Activated CD4-positive, alpha-beta memory T cell treated with anti-CD3 and anti-CD28 coated beads, Interleukin-2, amount 10 ng/mL, durations not matched to agents 7 days and 5 days (primary cell): Measurements from ENCODE around the gene ARCN1. TPM values are rescaled to one million over a fixed set of nuclear protein-coding genes. Genes with fewer than 3 reads are reported as not detected.

Experiments used
- CTCF ChIA-PET: fragments of 350-600 bp; sonication (Branson Sonifier 250); formaldehyde crosslinking; loops from one replicate; lab custom pipeline; 2021; ENCODE audit warnings: antibody characterized with exemption, inconsistent platforms; lab: Charles Lee
- POLR2A ChIA-PET: fragments of 350-600 bp; sonication (Branson Sonifier 250); formaldehyde crosslinking; loops from one replicate; lab custom pipeline; 2021; ENCODE audit warnings: antibody characterized with exemption; lab: Charles Lee
- DNase-seq: peaks from one replicate; pipeline ENCODE4 v3.0.0-alpha.2; 2020
- H3K27ac Mint-ChIP-seq: one replicate; pipeline ENCODE4 v1.8.0; 2021; ENCODE audit warnings: mild to moderate bottlenecking, mixed read lengths
- H3K27me3 Mint-ChIP-seq: one replicate; pipeline ENCODE4 v1.8.0; 2021; ENCODE audit warnings: mixed read lengths
- H3K36me3 Mint-ChIP-seq: one replicate; pipeline ENCODE4 v1.8.0; 2021; ENCODE audit warnings: low read depth, mixed read lengths
- H3K4me1 Mint-ChIP-seq: one replicate; pipeline ENCODE4 v1.8.0; 2021; ENCODE audit warnings: mixed read lengths
- H3K4me3 Mint-ChIP-seq: one replicate; pipeline ENCODE4 v1.8.0; 2021; ENCODE audit warnings: mild to moderate bottlenecking, mixed read lengths
- H3K9me3 Mint-ChIP-seq: one replicate; pipeline ENCODE4 v1.8.0; 2021; ENCODE audit warnings: mixed read lengths
- total RNA-seq, 2 experiments: library from RNA; stranded (reverse); gene quantifications; one replicate each; pipeline ENCODE4 v1.2.3, GENCODE V29; 2021

ARCN1 gene
- total RNA-seq, 2 experiments from 2014 or later: 138 to 141 TPM

- no peaks in the 10 kb centered on the region for H3K9me3 Mint-ChIP-seq
- POLR2A ChIA-PET: no interaction called here
- CTCF ChIA-PET: interaction anchor here (1.1 kb wide), 1 partner anchor 14 kb away, joined by 3 read pairs; no protein-coding TSS in a partner anchor
Measured at GRCh38 chr11:118531597-118532084, 40.6 kb upstream of the ARCN1 start.

DNA sequence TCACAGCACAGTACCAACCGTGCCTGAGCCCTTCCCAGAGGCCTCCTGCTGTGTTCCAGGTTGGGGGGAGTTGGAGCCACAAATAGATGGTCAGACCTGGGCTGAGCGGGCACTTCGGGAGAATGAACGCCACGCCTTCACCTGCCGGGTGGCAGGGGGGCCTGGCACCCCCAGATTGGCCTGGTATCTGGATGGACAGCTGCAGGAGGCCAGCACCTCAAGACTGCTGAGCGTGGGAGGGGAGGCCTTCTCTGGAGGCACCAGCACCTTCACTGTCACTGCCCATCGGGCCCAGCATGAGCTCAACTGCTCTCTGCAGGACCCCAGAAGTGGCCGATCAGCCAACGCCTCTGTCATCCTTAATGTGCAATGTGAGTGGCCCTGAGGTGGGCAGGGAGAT is 40.1 kb upstream of the ARCN1 start:
- CTCF ChIA-PET: interaction anchor here (1.1 kb wide), 1 partner anchor 14 kb away, joined by 3 read pairs; no protein-coding TSS in a partner anchor
- Mint-ChIP-seq H3K27ac (no peak overlapping the region), H3K36me3 (no peaks in the 10 kb centered on the region), H3K27me3 (no peaks in the 10 kb centered on the region), H3K4me1 (peaks cover 24% of the 10 kb centered on the region), H3K4me3 (peak overlapping the region; percentile 83), H3K9me3 (no peaks in the 10 kb centered on the region)
- POLR2A ChIA-PET: no interaction called here
- no peak for DNase-seq

More at GRCh38 chr11:118531597-118532084, 40.6 kb upstream of the ARCN1 start:
- Mint-ChIP-seq H3K27ac (peak overlapping the region; percentile 19), H3K36me3 (no peaks in the 10 kb centered on the region), H3K4me1 (peaks cover 24% of the 10 kb centered on the region), H3K27me3 (no peaks in the 10 kb centered on the region), H3K4me3 (peak overlapping the region; percentile 83)
- DNase-seq: no peak

GRCh38 chr11:118532852-118533768 is 39.1 kb upstream of the ARCN1 start:
- no peak overlapping the region for H3K27ac Mint-ChIP-seq
- no peak for DNase-seq
- no peaks in the 10 kb centered on the region for H3K36me3 Mint-ChIP-seq
- CTCF ChIA-PET: interaction anchor here (1.1 kb wide), 1 partner anchor 15 kb away, joined by 3 read pairs; no protein-coding TSS in a partner anchor
- H3K27me3 Mint-ChIP-seq: no peaks in the 10 kb centered on the region
- H3K4me3 Mint-ChIP-seq: no peak overlapping the region
- POLR2A ChIA-PET: no interaction called here
- H3K9me3 Mint-ChIP-seq: no peaks in the 10 kb centered on the region
- peaks cover 29% of the 10 kb centered on the region for H3K4me1 Mint-ChIP-seq

DNA sequence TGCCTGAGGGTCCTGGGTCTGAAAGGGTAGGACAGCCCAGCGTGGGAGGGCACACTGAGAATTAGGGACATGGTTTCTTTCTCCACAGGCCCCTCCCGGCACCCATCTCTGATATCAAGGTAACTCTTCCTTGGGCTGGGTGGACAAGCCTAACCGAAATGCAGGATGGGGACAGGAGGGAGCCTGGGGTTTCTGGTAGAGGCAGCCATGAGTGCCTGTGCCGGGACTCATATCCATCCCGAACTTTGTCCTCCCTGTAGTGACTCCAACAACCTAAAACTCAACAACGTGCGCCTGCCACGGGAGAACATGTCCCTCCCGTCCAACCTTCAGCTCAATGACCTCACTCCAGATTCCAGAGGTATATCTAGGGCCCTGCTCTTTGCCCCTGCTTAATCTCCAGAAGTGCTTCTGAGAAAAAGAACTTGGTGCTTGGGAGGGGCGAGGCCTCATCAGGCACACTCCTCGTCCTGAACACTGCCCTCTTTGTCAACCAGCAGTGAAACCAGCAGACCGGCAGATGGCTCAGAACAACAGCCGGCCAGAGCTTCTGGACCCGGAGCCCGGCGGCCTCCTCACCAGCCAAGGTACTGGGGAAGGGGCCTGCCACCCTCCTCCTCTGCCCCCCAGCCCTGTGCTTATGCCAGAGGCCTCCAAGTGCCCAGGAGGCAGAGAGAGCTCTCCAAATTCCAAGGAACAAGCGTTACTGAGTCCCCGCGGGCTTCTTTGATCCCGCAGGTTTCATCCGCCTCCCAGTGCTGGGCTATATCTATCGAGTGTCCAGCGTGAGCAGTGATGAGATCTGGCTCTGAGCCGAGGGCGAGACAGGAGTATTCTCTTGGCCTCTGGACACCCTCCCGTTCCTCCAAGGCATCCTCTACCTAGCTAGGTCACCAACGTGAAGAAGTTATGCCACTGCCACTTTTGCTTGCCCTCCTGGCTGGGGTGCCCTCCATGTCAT is 38.2 kb upstream of the ARCN1 start:
- ChIA-PET CTCF (interaction anchor here (1.1 kb wide), 1 partner anchor 12 kb away, joined by 3 read pairs; no protein-coding TSS in a partner anchor), POLR2A (no interaction called here)
- H3K9me3 Mint-ChIP-seq: no peaks in the 10 kb centered on the region
- DNase-seq: no peak
- no peaks in the 10 kb centered on the region for H3K36me3 Mint-ChIP-seq
- H3K27ac Mint-ChIP-seq: no peak overlapping the region
- H3K4me1 Mint-ChIP-seq: peaks cover 30% of the 10 kb centered on the region
- no peak overlapping the region for H3K4me3 Mint-ChIP-seq
- no peaks in the 10 kb centered on the region for H3K27me3 Mint-ChIP-seq

- Mint-ChIP-seq H3K27me3 (no peaks in the 10 kb centered on the region), H3K4me1 (peaks cover 18% of the 10 kb centered on the region), H3K27ac (no peak overlapping the region), H3K9me3 (no peaks in the 10 kb centered on the region), H3K4me3 (no peak overlapping the region), H3K36me3 (no peaks in the 10 kb centered on the region)
- ChIA-PET POLR2A (no interaction called here), CTCF (interaction anchor here (1.1 kb wide), 1 partner anchor 11 kb away, joined by 3 read pairs; no protein-coding TSS in a partner anchor)
- DNase-seq: no peak
Measured at GRCh38 chr11:118535261-118535660, 36.9 kb upstream of the ARCN1 start.

DNA sequence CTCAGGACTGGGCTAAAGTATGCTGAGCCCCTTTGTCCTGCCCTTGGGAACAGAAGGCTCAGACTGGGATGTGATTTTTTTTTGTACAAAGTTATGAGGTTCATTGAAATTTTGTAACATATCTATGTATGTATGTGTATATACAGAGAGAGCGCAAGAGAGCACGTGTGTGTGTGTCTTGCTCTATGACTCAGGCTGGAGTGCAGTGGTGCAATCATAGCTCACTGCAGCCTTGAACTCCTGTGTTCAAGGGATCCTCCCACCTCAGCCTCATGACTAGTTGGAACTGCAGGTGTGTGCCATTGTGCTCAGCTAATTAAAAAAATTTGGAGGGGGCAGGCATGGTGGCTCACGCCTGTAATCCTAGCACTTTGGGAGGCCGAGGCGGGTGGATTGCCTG is 35.5 kb upstream of the ARCN1 start:
- ChIA-PET POLR2A (no interaction called here), CTCF (no interaction called here)
- Mint-ChIP-seq H3K4me1 (peaks cover 12% of the 10 kb centered on the region), H3K4me3 (no peak overlapping the region), H3K9me3 (no peaks in the 10 kb centered on the region), H3K27ac (no peak overlapping the region), H3K36me3 (no peaks in the 10 kb centered on the region), H3K27me3 (no peaks in the 10 kb centered on the region)
- no peak for DNase-seq

DNA sequence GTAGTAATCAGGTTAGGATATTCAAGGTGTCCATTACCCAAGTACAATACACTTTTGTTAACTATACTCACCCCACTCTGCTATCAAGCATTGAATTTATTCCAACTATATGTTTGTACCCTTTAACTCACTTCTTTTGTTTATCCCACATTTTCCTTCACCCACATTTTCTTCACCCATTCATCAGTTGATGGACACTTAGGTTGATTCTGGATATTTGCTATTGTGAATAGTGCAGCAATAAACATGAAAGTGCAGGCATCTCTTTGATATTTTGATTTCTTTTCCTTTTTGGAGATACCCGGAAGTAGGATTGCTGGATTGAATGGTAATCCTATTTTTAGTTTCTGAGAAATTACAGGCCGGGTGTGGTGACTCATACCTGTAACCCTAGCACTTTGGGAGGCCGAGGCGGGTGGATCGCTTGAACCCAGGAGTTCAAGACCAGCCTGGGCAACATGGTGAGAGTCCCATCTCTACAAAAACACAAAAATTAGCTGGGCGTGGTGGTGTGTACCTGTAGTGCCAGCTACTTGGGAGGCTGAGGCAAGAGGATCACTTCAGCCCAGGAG is 34.7 kb upstream of the ARCN1 start:
- Mint-ChIP-seq H3K27me3 (no peaks in the 10 kb centered on the region), H3K4me1 (peaks cover 9% of the 10 kb centered on the region), H3K36me3 (no peaks in the 10 kb centered on the region), H3K9me3 (no peaks in the 10 kb centered on the region), H3K27ac (no peak overlapping the region), H3K4me3 (no peak overlapping the region)
- DNase-seq: no peak
- ChIA-PET CTCF (no interaction called here), POLR2A (no interaction called here)

GRCh38 chr11:118544010-118544646 is 28.1 kb upstream of the ARCN1 start:
- POLR2A ChIA-PET: no interaction called here
- no peaks in the 10 kb centered on the region for H3K4me1 Mint-ChIP-seq
- no peaks in the 10 kb centered on the region for H3K9me3 Mint-ChIP-seq
- H3K27ac Mint-ChIP-seq: no peak overlapping the region
- no peak overlapping the region for H3K4me3 Mint-ChIP-seq
- DNase-seq: no peak
- H3K36me3 Mint-ChIP-seq: no peaks in the 10 kb centered on the region
- CTCF ChIA-PET: interaction anchor here (1.0 kb wide), 1 partner anchor 32 kb away, joined by 3 read pairs; no protein-coding TSS in a partner anchor
- H3K27me3 Mint-ChIP-seq: no peaks in the 10 kb centered on the region

DNA sequence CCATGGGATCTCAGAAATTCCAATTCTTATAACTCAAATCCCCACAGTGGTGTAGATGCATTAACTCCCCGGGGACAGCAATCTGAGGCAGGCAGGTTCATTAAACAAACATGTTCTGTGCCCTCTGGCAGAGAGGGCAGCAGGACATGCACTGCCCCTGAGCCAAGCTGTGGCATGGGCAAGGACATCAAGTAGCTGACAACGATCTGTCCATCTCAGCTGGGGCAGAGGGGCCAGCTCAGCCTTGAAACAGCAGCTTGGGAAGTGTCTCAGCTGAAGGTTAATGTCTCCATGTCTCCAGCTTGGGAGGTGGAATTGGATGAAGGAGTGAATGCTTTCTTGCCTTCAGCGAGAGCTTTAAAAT is 27.6 kb upstream of the ARCN1 start:
- DNase-seq: no peak
- Mint-ChIP-seq H3K9me3 (no peaks in the 10 kb centered on the region), H3K4me1 (no peaks in the 10 kb centered on the region), H3K36me3 (no peaks in the 10 kb centered on the region), H3K27me3 (no peaks in the 10 kb centered on the region), H3K4me3 (no peak overlapping the region), H3K27ac (no peak overlapping the region)
- ChIA-PET CTCF (interaction anchor here (1.0 kb wide), 1 partner anchor 32 kb away, joined by 3 read pairs; no protein-coding TSS in a partner anchor), POLR2A (no interaction called here)

GRCh38 chr11:118545533-118545932 is 26.7 kb upstream of the ARCN1 start:
- ChIA-PET CTCF (no interaction called here), POLR2A (no interaction called here)
- H3K9me3 Mint-ChIP-seq: no peaks in the 10 kb centered on the region
- no peak overlapping the region for H3K27ac Mint-ChIP-seq
- H3K4me3 Mint-ChIP-seq: no peak overlapping the region
- H3K36me3 Mint-ChIP-seq: peaks cover 2% of the 10 kb centered on the region
- no peaks in the 10 kb centered on the region for H3K4me1 Mint-ChIP-seq
- no peak for DNase-seq
- H3K27me3 Mint-ChIP-seq: no peaks in the 10 kb centered on the region

DNA sequence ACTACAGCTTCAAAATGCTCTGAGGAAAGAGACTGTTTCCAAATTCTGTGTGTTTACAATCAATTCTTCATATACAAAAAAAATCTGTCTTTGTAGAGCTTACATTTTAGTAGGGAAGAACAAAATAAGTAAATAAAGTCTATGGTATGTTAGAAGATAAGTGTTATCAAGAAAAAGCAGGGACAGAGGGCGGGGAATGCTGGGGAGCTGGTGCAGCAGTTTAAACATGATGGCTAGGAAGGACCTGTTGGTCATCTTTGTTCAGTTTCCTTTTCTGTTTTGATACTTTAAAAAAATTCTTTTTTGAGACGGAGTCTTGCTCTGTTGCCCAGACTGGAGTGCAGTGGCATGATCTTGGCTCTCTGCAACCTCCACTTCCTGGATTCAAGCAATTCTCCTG is 25.1 kb upstream of the ARCN1 start:
- peaks cover 2% of the 10 kb centered on the region for H3K36me3 Mint-ChIP-seq
- DNase-seq: no peak
- no peaks in the 10 kb centered on the region for H3K9me3 Mint-ChIP-seq
- H3K4me3 Mint-ChIP-seq: no peak overlapping the region
- H3K27ac Mint-ChIP-seq: no peak overlapping the region
- H3K27me3 Mint-ChIP-seq: no peaks in the 10 kb centered on the region
- CTCF ChIA-PET: interaction anchor here (1.2 kb wide), 1 partner anchor 12 kb away, joined by 3 read pairs; no protein-coding TSS in a partner anchor
- no peaks in the 10 kb centered on the region for H3K4me1 Mint-ChIP-seq
- POLR2A ChIA-PET: no interaction called here

DNA sequence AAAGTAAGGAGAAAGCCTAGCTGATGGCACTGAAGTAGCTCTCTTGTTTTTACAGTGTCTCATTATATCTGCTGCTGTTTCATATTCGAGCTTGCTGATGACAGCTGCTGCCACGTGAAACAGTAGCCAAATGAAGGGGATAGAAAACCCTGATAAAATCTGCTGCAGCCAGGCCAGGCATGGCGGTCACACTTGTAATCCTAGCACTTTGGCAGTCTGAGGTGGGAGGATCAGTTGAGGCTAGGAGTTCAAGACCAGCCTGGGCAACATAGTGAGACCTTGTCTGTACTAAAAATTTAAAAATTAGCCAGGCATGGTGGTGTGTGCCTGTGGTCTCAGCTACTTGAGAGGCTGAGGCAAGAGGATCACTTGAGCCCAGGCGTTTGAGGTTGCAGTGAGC is 19.9 kb upstream of the ARCN1 start:
- no peaks in the 10 kb centered on the region for H3K4me1 Mint-ChIP-seq

More for the DNA sequence above, 19.9 kb upstream of the ARCN1 start:
- DNase-seq: no peak
- Mint-ChIP-seq H3K4me3 (no peak overlapping the region), H3K27ac (no peak overlapping the region), H3K27me3 (no peaks in the 10 kb centered on the region), H3K9me3 (no peaks in the 10 kb centered on the region), H3K36me3 (peaks cover 12% of the 10 kb centered on the region)
- ChIA-PET CTCF (interaction anchor here (0.5 kb wide), 1 partner anchor 1071 kb away, joined by 3 read pairs; no protein-coding TSS in a partner anchor), POLR2A (no interaction called here)
